Mesothelial cell of epicardium (in vitro differentiated cells): ENCODE data around the gene SNTB2. TPM values are rescaled to one million over a fixed set of nuclear protein-coding genes. Genes with fewer than 3 reads are reported as not detected.
A peak's percentile ranks its signal among the peaks of the same experiment; 100 is the strongest.
"Not testable (repeated sequence)": the region's sequence is repeated elsewhere in the genome, so short reads cannot be mapped to it uniquely, and the experiment has no call there.

ENCODE experiments used
- DNase-seq, 2 experiments: peaks; one replicate each; pipeline ENCODE4 v3.0.0; 2021; ENCODE audit warnings: low spot score in 2 of 2; ENCODE audit not compliant: unreplicated experiment in 2 of 2
- H3K27ac Mint-ChIP-seq: 2 replicates; pipeline ENCODE4 v1.8.0; 2021; ENCODE audit warnings: mixed read lengths
- H3K27me3 Mint-ChIP-seq: 2 replicates; pipeline ENCODE4 v1.8.0; 2021; ENCODE audit warnings: low read depth, mixed read lengths
- H3K36me3 Mint-ChIP-seq: 2 replicates; pipeline ENCODE4 v1.8.0; 2021; ENCODE audit warnings: mixed read lengths
- H3K4me1 Mint-ChIP-seq: 2 replicates; pipeline ENCODE4 v1.8.0; 2021; ENCODE audit warnings: mixed read lengths
- H3K4me3 Mint-ChIP-seq: 2 replicates; pipeline ENCODE4 v1.8.0; 2021; ENCODE audit warnings: mild to moderate bottlenecking, moderate library complexity, mixed read lengths
- H3K9me3 Mint-ChIP-seq: 2 replicates; pipeline ENCODE4 v1.8.0; 2021; ENCODE audit warnings: mixed read lengths
- total RNA-seq: library from RNA; stranded (reverse); gene quantifications from 3 replicates; pipeline ENCODE4 v1.2.1, GENCODE V29; 2021
- TF ChIP-seq, protein P1 (sequence below): fragments of 200-600 bp; sonication (generic); IDR thresholded peaks from one replicate; pipeline ENCODE4 v1.5.0; 2021; ENCODE audit warnings: antibody characterized with exemption; ENCODE audit not compliant: unreplicated experiment

The SNTB2 gene
- total RNA-seq, 1 donor from 2014 or later: 26.7 TPM

DNA sequence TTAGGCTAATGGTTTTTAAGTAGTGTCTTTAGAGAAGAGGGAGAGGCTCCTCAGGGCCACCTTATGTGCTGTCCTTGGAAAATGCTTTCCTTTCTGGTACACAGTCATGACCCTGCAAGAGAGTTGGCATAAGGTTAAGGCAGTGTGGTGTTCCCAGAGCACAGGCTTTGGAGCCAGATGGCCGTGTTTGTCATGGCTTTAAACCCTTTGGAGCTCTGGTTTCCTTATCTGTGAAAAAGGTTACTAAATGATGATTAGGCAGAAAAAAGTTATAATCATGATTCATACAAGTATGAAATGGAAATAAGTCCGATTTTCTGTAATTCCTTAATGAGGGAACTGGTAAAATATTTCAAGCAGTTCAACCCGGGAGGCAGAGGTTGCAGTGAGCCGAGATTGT lies 41.3 kb upstream of the SNTB2 start:
- H3K36me3 Mint-ChIP-seq: peaks cover 39% of the 10 kb centered on the region
- no peak overlapping the region for H3K4me3 Mint-ChIP-seq
- H3K4me1 Mint-ChIP-seq: no peaks in the 10 kb centered on the region
- no peak for DNase-seq
- no peaks in the 10 kb centered on the region for H3K27me3 Mint-ChIP-seq
- no peak overlapping the region for H3K27ac Mint-ChIP-seq
- H3K9me3 Mint-ChIP-seq: no peaks in the 10 kb centered on the region
- TF ChIP-seq, protein P1, sequence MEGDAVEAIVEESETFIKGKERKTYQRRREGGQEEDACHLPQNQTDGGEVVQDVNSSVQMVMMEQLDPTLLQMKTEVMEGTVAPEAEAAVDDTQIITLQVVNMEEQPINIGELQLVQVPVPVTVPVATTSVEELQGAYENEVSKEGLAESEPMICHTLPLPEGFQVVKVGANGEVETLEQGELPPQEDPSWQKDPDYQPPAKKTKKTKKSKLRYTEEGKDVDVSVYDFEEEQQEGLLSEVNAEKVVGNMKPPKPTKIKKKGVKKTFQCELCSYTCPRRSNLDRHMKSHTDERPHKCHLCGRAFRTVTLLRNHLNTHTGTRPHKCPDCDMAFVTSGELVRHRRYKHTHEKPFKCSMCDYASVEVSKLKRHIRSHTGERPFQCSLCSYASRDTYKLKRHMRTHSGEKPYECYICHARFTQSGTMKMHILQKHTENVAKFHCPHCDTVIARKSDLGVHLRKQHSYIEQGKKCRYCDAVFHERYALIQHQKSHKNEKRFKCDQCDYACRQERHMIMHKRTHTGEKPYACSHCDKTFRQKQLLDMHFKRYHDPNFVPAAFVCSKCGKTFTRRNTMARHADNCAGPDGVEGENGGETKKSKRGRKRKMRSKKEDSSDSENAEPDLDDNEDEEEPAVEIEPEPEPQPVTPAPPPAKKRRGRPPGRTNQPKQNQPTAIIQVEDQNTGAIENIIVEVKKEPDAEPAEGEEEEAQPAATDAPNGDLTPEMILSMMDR: no peak

DNA sequence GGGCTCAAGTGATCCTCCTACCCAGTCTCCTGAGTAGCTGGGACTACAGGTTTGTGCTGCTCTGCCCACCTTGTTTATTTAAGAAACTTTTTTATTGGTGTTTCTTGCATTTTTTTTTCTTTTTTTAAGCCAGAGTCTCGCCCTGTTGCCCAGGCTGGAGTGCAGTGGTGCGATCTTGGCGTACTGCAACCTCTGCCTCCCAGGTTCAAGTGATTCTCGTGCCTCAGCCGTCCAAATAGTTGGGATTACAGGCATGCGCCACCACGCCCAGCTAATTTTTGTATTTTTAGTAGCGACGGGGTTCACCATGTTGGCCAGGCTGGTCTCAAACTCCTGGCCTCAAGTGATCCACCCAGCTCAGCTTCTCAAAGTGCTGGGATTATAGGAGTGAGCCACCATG lies 37.3 kb upstream of the SNTB2 start:
- not testable (repeated sequence) for H3K4me3 Mint-ChIP-seq, H3K27me3 Mint-ChIP-seq, H3K9me3 Mint-ChIP-seq, H3K4me1 Mint-ChIP-seq, DNase-seq, H3K27ac Mint-ChIP-seq
- H3K36me3 Mint-ChIP-seq: peaks cover 29% of the 10 kb centered on the region

DNA sequence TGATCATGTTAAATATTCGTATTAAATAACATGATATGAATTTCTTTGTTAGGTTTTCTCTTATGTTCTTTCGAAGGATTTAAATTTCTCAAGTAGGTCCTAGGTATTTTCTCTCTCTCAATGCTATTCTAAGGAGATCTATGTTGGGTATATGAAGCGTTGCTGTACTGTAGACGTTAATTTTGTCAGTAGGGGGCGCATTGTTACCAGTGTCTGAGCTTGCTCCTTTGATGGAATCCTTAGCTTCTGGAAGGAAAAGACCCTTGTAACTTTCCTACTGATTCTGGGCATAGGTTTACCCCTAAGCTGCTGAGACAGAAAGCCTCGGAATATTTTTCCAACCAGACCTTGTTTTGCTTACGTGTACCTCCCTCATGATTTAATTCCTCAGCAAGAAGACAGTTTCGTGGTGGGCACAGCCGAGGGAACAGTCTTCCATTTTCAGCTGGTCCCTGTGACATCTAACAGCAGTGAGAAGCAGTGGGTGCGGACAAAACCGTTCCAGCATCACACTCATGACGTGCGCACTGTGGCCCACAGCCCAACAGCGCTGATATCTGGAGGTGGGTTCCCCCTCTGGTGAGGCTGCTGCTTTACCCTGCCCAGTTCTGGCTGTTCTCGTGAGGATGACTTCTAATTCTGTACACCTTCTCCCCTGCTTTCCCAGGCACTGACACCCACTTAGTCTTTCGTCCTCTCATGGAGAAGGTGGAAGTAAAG lies 36.7 kb upstream of the SNTB2 start:
- TF ChIP-seq, protein P1: peak; percentile 55
- H3K27ac Mint-ChIP-seq: no peak overlapping the region
- H3K4me3 Mint-ChIP-seq: no peak overlapping the region
- no peaks in the 10 kb centered on the region for H3K9me3 Mint-ChIP-seq
- H3K27me3 Mint-ChIP-seq: no peaks in the 10 kb centered on the region
- H3K4me1 Mint-ChIP-seq: no peaks in the 10 kb centered on the region
- peaks cover 31% of the 10 kb centered on the region for H3K36me3 Mint-ChIP-seq
- DNase-seq: peak in 1 of 2 experiments; percentile 58

DNA sequence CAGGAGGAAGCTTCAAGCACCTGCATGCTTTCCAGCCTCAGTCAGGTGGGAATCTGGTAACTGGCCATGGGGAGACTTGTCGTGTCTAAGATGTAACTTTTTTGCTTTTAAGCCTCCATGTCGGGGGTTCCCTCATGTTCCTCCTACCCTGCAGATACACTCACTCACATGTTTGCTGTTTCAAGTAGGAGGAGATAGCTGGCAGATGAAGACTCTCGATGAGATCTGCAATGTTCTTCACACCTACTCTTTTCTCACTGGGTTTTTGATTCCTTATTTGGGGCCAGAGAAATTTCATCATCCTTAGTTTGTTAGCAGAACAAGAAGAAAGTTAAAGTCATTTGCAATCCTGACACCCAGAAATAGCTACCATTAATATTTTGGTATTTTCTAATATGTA lies 29.8 kb upstream of the SNTB2 start:
- Mint-ChIP-seq H3K4me3 (no peak overlapping the region), H3K27ac (no peak overlapping the region), H3K36me3 (peaks cover 48% of the 10 kb centered on the region), H3K9me3 (no peaks in the 10 kb centered on the region), H3K4me1 (no peaks in the 10 kb centered on the region), H3K27me3 (no peaks in the 10 kb centered on the region)
- no peak for DNase-seq
- TF ChIP-seq, protein P1: no peak

DNA sequence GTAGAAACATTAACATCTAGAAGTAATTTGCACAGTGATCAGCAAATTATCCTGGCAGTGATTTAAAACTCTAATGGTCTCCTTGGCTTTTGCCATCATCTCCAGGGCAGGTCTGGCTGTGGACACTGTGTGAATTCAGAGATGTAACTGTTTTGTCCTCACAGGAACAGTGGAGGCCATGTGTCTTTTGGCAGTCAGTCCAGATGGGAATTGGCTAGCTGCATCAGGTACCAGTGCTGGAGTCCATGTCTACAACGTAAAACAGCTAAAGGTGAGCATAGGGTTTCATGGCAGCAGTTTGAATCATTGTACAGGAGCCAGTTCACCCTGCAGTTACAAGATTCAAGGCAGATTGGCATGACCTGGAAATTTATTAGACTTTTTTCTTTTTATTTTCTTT lies 26.8 kb upstream of the SNTB2 start:
- Mint-ChIP-seq H3K4me1 (no peaks in the 10 kb centered on the region), H3K27ac (no peak overlapping the region), H3K36me3 (peaks cover 47% of the 10 kb centered on the region), H3K4me3 (no peak overlapping the region), H3K9me3 (no peaks in the 10 kb centered on the region), H3K27me3 (no peaks in the 10 kb centered on the region)
- TF ChIP-seq, protein P1: no peak
- no peak for DNase-seq

DNA sequence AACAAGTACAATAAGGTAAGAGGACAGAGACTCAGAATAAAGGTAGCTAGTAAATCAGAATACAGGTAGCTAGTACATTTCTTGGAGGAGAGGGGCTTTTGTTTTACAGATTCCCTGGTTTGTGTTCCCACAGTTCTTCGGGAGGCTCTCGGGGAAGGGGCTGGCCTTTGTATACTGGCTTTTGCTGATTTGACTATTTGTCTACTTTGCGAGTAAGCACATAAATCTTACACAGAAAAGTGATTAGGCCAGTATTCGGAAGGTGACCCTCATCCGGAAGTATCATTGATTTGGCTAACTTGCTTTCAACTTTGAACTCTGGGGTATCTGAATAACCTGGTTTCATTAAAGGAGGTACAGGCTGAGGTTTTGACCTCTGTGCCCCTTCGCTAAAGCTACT lies 21.4 kb upstream of the SNTB2 start:
- no peak overlapping the region for H3K4me3 Mint-ChIP-seq
- peaks cover 16% of the 10 kb centered on the region for H3K4me1 Mint-ChIP-seq
- peaks cover 40% of the 10 kb centered on the region for H3K36me3 Mint-ChIP-seq
- H3K27ac Mint-ChIP-seq: no peak overlapping the region
- H3K27me3 Mint-ChIP-seq: no peaks in the 10 kb centered on the region
- no peak for DNase-seq
- TF ChIP-seq, protein P1: no peak
- no peaks in the 10 kb centered on the region for H3K9me3 Mint-ChIP-seq
